Thyroid gland (tissue), 4 donors: ENCODE measurements around the gene SF3B1. TPM values are rescaled to one million over a fixed set of nuclear protein-coding genes. Genes with fewer than 3 reads are reported as not detected.

Experiments
- DNase-seq, 2 donors: peaks; one replicate each; pipeline ENCODE4 v3.0.0-alpha.2; 2019
- H3K27ac ChIP-seq, 3 donors: fragments of 200-600 bp; sonication (generic); 1 replicate in 2 of 3; 2 replicates in 1 of 3; pipeline ENCODE4 v1.5.1; 2016 to 2019; ENCODE audit warnings: mild to moderate bottlenecking in 1 of 3, moderate library complexity in 1 of 3
- H3K27me3 ChIP-seq: fragments of 200-600 bp; sonication (generic); one replicate; pipeline ENCODE4 v1.5.1; 2019
- H3K36me3 ChIP-seq, 2 donors: fragments of 200-600 bp; sonication (generic); one replicate each; pipeline ENCODE4 v1.5.1; 2016 to 2019
- H3K4me1 ChIP-seq, 2 donors: fragments of 200-600 bp; sonication (generic); one replicate each; pipeline ENCODE4 v1.5.1; 2017 to 2019
- H3K4me3 ChIP-seq, 3 donors: fragments of 200-600 bp; sonication (generic); replicated peaks in 1 of 3; 1 replicate in 2 of 3; 2 replicates in 1 of 3; pipeline ENCODE4 v1.5.1; 2016; ENCODE audit warnings: mild to moderate bottlenecking in 1 of 3
- H3K9me3 ChIP-seq: fragments of 200-600 bp; sonication (generic); one replicate; pipeline ENCODE4 v1.5.1; 2017
- POLR2A ChIP-seq, 2 donors: fragments of 450-650 bp; IDR thresholded peaks; one replicate each; pipeline ENCODE4 v1.6.1; 2017; ENCODE audit warnings: antibody characterized with exemption in 2 of 2, mild to moderate bottlenecking in 2 of 2, moderate library complexity in 1 of 2
- WGBS, 2 donors: methylation state at CpG; one replicate each; pipeline ENCODE4 v1.1.5; 2017; 5-methylcytosine and 5-hydroxymethylcytosine counted together
- intact Hi-C: fragments of 100-400 bp; cut with DNase I; formaldehyde crosslinking; loops from one replicate; pipeline ENCODE4 v1.15.1; 2023
- total RNA-seq, 4 donors: library from RNA; depleted of rRNA; stranded (reverse); fragments of >200 nt; gene quantifications; one replicate each; pipeline ENCODE4 v1.2.3, GENCODE V29; 2016
- TF ChIP-seq, protein P1 (sequence below), 6 experiments: fragments of 200-600 bp in 3 of 6; fragments of 450-650 bp in 3 of 6; sonication (generic) in 3 of 6; IDR thresholded peaks; one replicate each; pipeline ENCODE4 v1.5.1; 2016 to 2019; ENCODE audit warnings: antibody characterized with exemption in 6 of 6, mild to moderate bottlenecking in 2 of 6, inconsistent platforms in 1 of 6, moderate library complexity in 1 of 6

The SF3B1 gene
- total RNA-seq, 4 donors from 2014 or later = 297 to 948 (median 607) TPM

DNA sequence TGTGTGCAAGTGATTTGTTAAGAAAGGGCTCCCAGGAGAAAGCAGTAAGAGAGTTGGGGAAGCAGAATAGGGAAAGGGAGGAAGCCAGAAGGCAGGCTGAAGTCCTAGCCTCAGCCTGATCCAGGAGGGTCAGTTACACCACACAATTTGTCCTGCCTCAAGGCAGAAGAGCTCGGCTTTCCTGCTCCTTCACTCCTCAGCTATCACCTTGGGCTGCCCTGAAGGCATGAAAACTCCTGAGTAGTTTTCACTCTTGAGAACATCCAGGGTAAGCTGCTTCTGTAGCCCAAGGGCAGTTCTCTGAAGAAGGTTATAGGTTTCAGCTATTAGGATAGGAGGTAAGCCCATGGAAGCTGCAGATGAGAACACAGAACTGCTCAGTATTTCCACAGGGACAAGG lies 76.8 kb downstream of the SF3B1 start:
- TF ChIP-seq POLR2A (IDR thresholded peaks at IDR 0.05) = no peak
- TF ChIP-seq, protein P1, sequence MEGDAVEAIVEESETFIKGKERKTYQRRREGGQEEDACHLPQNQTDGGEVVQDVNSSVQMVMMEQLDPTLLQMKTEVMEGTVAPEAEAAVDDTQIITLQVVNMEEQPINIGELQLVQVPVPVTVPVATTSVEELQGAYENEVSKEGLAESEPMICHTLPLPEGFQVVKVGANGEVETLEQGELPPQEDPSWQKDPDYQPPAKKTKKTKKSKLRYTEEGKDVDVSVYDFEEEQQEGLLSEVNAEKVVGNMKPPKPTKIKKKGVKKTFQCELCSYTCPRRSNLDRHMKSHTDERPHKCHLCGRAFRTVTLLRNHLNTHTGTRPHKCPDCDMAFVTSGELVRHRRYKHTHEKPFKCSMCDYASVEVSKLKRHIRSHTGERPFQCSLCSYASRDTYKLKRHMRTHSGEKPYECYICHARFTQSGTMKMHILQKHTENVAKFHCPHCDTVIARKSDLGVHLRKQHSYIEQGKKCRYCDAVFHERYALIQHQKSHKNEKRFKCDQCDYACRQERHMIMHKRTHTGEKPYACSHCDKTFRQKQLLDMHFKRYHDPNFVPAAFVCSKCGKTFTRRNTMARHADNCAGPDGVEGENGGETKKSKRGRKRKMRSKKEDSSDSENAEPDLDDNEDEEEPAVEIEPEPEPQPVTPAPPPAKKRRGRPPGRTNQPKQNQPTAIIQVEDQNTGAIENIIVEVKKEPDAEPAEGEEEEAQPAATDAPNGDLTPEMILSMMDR (IDR thresholded peaks at IDR 0.05) = no peak
- no peak for DNase-seq
- WGBS, 2 donors = 79 to 83% methylated on average over 1 of the region's 1 CpG
- Histone ChIP-seq H3K4me3 (no peak overlapping the region), H3K27me3 (no peaks in the 10 kb centered on the region), H3K27ac (no peak overlapping the region), H3K36me3 (no peaks in the 10 kb centered on the region), H3K9me3 (no peaks in the 10 kb centered on the region), H3K4me1 (no peaks in the 10 kb centered on the region)
- intact Hi-C loops = no loop called here

DNA sequence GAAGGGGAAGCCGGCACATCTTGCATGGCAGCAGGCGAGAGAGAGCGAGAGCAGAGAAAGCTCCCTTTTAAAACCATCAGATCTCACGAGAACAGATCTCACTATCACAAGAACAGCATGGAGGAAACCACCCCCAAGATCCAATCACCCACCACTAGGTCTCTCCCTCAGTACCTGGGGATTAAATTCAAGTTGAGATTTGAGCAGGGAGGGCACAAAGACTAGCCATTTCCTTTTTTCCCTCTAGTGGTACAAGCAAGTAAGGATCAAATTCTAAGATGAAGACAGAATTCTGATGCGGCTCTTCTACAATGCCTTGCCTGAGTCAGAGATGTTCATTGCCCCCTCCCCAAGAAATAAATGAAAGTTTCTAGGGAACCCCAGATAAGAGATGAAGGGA lies 78.7 kb downstream of the SF3B1 start:
- H3K9me3 ChIP-seq = no peaks in the 10 kb centered on the region
- H3K36me3 ChIP-seq = no peaks in the 10 kb centered on the region
- H3K27ac ChIP-seq = no peak overlapping the region
- H3K4me1 ChIP-seq = no peaks in the 10 kb centered on the region
- 74 to 78% methylated on average over 5 of the region's 5 CpGs for WGBS, 2 donors
- TF ChIP-seq, protein P1 (IDR thresholded peaks at IDR 0.05) = no peak
- TF ChIP-seq POLR2A (IDR thresholded peaks at IDR 0.05) = no peak
- H3K27me3 ChIP-seq = no peaks in the 10 kb centered on the region
- intact Hi-C loops = no loop called here
- no peak overlapping the region for H3K4me3 ChIP-seq
- no peak for DNase-seq

DNA sequence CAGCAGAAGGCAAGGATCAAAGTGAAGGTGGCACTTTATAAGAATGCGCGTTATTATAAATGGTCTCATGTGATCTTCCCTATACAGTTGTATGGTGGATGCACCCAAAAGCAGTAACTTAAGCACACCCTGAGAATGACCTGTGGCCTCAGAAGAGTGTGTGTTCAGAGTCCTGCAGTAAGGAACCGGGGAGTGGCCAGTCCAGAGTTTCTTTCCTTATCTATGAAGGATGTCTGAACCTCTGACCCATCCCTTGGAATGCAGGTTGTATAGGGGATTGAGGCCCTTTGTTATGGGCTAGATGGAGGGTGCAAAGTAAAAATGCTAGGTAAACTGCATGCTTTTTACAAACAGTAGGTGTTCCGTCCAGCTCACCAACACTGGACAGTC lies 80.7 kb downstream of the SF3B1 start:
- Histone ChIP-seq H3K4me3 (no peak overlapping the region), H3K9me3 (no peaks in the 10 kb centered on the region), H3K27ac (no peak overlapping the region), H3K36me3 (no peaks in the 10 kb centered on the region), H3K4me1 (no peaks in the 10 kb centered on the region), H3K27me3 (no peaks in the 10 kb centered on the region)
- 93 to 94% methylated on average over 4 of the region's 4 CpGs for WGBS, 2 donors
- no peak for DNase-seq
- TF ChIP-seq POLR2A (IDR thresholded peaks at IDR 0.05) = no peak
- TF ChIP-seq, protein P1 (IDR thresholded peaks at IDR 0.05) = no peak
- intact Hi-C loops = no loop called here

DNA sequence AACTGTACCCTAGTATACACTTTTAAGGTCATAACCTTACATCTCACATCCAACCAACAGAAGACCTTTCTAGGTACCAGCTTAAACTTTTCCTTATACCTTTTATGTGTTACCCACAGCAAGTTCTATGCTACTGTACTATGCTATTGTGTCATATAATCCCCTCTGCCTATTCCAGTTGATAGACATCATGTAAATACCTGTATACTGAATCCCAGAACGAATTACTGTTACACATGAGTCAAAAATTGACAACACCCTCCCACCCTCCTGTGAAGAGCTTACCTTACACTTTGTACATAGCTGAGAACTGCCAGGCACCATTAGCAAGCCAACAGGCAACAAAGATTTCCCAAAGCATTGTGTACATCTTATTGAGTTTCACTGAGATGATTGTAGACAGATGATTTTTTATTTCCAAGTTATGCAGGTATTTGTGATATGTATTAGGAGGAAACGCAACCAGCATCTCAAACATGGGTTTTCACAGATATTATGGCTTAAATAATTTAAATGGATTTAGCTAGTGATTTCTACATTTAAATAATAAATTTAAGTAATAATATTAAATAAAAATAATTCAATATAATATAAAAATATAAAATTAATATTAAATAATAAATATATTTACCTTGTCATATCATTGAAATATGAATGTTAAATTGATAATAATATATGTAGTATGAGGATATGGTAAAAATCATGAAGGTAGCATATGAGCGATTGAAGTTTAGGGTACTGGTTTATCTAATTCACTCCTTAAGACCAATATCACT lies 81.2 kb downstream of the SF3B1 start:
- DNase-seq = no peak
- TF ChIP-seq, protein P1 (IDR thresholded peaks at IDR 0.05) = no peak
- no peak for TF ChIP-seq POLR2A (IDR thresholded peaks at IDR 0.05)
- Histone ChIP-seq H3K36me3 (no peaks in the 10 kb centered on the region), H3K9me3 (no peaks in the 10 kb centered on the region), H3K4me3 (no peak overlapping the region), H3K27ac (no peak overlapping the region), H3K4me1 (no peaks in the 10 kb centered on the region), H3K27me3 (no peaks in the 10 kb centered on the region)
- WGBS, 2 donors = 79 to 82% methylated on average over 3 of the region's 3 CpGs
- intact Hi-C loops = no loop called here

DNA sequence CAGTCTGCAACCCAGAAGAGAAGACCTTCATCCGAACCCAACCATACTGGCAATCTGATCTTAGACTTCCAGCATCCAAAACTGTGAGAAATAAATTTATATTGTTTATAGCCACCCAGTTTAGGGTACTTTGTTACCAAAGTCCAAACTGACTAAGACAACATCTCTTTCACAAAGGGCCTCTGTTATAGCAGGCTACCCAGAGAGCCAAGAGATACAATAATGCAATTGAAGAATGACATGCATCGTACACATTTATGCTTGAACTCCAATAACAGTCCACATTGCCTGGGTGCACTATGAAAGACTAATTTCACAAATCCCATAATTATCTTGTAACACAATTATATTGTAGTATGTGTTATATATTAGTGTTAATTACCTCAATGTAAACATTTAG lies 85.1 kb downstream of the SF3B1 start:
- Histone ChIP-seq H3K9me3 (no peaks in the 10 kb centered on the region), H3K27me3 (no peaks in the 10 kb centered on the region), H3K36me3 (no peaks in the 10 kb centered on the region), H3K27ac (no peak overlapping the region), H3K4me1 (no peaks in the 10 kb centered on the region), H3K4me3 (no peak overlapping the region)
- WGBS, 2 donors = 97 to 98% methylated on average over 2 of the region's 2 CpGs
- intact Hi-C loops = no loop called here
- TF ChIP-seq, protein P1 (IDR thresholded peaks at IDR 0.05) = no peak
- no peak for TF ChIP-seq POLR2A (IDR thresholded peaks at IDR 0.05)
- no peak for DNase-seq
